Measurements from ENCODE around the gene CHEK1.

- TF ChIP-seq, protein P1, sequence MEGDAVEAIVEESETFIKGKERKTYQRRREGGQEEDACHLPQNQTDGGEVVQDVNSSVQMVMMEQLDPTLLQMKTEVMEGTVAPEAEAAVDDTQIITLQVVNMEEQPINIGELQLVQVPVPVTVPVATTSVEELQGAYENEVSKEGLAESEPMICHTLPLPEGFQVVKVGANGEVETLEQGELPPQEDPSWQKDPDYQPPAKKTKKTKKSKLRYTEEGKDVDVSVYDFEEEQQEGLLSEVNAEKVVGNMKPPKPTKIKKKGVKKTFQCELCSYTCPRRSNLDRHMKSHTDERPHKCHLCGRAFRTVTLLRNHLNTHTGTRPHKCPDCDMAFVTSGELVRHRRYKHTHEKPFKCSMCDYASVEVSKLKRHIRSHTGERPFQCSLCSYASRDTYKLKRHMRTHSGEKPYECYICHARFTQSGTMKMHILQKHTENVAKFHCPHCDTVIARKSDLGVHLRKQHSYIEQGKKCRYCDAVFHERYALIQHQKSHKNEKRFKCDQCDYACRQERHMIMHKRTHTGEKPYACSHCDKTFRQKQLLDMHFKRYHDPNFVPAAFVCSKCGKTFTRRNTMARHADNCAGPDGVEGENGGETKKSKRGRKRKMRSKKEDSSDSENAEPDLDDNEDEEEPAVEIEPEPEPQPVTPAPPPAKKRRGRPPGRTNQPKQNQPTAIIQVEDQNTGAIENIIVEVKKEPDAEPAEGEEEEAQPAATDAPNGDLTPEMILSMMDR (IDR thresholded peaks at IDR 0.05), result no peak
- TF ChIP-seq POLR2A (IDR thresholded peaks at IDR 0.05) (no peak), EP300 (IDR thresholded peaks at IDR 0.05) (no peak)
Measured at GRCh38 chr11:125609545-125609944, 15.4 kb upstream of the CHEK1 start.

Measured in tibial nerve (tissue), 4 donors.